ENCODE measurements around the gene ST6GAL1.
"Not testable (repeated sequence)": the region's sequence is repeated elsewhere in the genome, so short reads cannot be mapped to it uniquely, and the experiment has no call there.

GRCh38 chr3:186903676-186904075, 26.6 kb upstream of the ST6GAL1 start:
- not testable (repeated sequence) for TF ChIP-seq CTCF (IDR thresholded peaks at IDR 0.05); TEAD4 (IDR thresholded peaks at IDR 0.05; ENCODE audit: borderline replicate concordance, insufficient read depth); EZH2phosphoT487 (IDR thresholded peaks at IDR 0.05; ENCODE audit: borderline replicate concordance, low read depth); FOXJ3 (CRISPR knock-in tag; IDR thresholded peaks at IDR 0.05)

Measured in SK-N-SH (cell line).